HG03095 (cell line): ENCODE results near the gene DOCK2.
"Not testable (repeated sequence)": the region's sequence is repeated elsewhere in the genome, so short reads cannot be mapped to it uniquely, and the experiment has no call there.

Experiments
- ATAC-seq: cut with Tn5 transposase; IDR thresholded peaks from one replicate; pipeline ENCODE4 v1.9.1; 2021; ENCODE audit warnings: moderate library complexity; ENCODE audit not compliant: unreplicated experiment

Gene DOCK2

DNA sequence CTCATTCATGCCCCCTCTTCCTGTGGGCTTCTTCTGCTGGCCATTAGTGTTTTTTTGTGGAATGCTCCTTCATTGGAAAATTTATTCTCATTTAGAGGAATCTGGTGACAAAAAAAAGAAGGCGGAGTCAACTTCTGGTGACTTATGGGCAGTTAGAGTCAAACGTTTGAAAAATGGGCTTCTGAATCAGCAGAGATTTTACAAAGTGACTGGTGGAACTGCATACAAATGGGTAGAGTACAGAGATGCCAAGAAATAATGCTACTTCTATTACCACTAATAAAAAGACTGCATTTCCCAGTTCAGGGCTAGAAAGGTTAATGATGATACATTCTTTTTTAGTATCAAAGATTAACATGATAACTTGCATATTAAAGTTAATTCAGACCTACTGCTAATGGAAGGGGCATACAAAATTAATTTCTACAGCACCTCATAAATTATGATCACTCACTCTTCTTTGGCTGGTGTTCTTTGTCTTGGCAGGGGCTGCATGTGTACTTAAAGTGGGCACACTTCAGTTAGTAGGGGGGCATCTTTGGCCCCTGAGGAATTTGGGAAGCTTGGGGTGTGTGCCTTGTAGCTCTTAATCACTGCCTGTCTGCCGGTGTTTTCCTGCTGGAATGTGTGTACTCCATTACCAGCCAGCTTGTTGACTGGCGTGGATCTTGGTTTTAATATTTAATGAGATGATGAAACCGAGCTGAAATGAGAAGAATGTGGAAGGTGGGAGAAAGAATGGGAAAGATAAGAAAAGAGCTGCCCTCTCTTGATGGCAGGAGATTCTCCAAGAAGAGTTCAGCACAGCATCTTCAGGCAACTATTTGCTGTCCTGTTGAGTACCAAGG is 148.9 kb downstream of the DOCK2 start:
- ATAC-seq = no peak

DNA sequence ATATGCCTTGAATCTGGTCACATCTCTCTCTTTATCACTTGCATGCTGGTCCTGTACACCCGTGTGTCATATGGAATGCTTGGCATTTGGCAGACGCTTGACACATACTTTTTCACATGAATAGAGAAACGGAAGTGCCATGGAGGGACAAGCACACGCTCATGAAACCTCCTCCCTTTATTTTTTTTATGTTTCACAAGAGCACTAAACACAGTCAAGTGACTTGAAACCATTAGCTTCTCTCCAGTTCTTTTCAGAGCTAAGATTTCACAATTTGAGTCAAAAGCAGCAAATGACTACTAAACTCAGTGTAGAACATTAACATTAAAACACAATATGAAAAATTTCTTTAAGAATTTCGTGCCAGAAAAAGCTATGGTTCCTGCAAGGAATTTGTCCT is 151.1 kb downstream of the DOCK2 start:
- ATAC-seq = no peak

DNA sequence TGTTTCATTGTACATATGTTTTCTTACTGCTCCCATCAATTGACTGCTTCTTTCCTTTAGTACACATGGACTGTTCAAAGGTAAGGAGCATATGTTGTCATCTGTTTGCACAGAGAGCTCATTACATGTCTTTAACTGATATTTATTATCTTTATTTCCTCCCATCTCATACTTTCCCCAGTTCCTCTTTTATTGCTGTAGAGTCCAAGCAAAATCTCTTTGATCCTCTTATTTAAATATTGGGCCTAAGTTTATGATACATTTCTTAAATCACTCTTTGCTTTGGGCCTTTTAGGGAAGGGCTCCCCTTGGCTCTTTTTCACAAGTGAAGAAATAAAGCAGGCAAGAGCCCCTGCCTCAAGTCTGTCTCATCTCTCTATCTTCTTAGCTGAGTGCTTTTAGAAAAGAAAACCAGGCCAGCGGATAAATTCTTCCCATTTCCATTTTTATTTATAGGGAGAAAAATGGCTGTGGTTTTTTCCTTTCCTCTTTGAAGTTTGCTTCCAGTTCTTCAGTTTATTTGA is 152.4 kb downstream of the DOCK2 start:
- ATAC-seq = no peak

DNA sequence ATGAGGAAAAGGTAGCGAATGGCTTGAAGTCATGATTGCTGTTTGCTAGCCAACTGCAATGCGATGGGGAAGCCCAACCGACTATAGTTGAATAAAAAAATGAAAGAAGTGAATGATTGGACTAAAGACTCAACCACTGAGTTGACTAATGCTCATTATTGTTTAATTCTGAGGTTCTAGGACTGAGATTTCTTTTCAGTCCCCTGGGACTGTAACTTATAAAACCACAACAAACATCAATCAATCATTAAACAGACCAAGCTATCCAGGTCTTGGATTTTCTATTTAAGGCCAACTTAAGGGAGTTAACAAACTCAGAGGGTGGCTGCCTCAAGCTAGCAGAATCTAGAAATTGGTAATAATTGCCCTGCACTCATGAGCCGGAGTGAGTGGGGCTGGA is 154.2 kb downstream of the DOCK2 start:
- no peak for ATAC-seq

DNA sequence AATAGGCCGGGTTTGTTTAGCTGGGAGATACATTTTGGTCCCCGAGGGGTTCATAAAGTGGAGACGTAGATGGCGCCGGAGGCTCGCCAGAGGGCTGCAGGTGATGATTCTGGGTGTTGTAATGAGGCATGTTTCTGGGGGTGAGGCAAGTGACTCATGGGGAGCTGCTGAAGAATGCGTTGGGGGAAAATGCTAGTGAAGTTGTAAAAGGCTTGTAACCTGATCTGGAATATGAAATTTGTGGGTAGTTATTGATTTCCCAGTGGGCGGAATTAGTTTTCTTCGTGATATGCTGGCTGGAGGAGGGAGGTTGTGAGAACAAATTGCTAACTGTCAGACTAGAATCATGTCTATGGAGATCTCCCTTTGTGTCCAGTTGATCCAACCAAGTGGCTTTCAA is 158.3 kb downstream of the DOCK2 start:
- no peak for ATAC-seq

DNA sequence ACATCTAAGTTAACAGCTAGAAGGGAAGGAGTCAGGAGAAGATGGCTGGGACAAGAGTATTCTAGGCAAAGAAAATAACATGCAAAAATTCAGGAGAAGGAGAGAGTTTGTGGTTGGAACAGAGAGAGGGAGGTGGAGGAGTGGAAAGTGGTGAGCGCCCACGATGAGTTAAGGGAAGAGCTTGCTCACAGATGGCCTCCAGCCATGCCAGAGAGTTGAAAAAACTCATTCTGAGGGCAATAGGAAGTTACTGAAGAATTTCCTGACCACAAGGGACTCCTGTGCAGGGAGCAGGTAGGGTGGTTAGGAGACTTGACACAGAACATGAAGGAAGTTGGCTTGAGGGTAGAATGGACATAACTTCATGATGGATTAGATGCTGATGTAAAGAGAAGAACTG is 159.7 kb downstream of the DOCK2 start:
- no peak for ATAC-seq

DNA sequence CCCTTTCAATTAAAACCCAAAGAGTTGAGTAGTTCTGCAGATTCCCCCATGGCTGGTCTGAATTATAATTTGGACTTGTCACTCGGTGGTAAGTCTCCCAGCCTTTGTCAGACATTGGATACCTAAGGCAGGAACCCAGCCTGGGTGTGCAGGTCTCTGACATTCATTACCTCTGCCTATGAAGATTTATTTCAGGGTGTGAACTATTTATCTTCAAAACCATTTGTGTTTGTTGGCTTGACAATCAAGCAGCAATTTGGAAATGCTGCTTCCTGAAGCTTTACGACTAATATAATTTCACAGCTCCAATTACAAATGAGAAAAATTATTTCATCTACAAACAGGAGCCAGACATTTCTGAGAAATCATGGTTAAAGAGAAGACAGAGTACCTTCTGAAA is 160.5 kb downstream of the DOCK2 start:
- ATAC-seq = no peak

DNA sequence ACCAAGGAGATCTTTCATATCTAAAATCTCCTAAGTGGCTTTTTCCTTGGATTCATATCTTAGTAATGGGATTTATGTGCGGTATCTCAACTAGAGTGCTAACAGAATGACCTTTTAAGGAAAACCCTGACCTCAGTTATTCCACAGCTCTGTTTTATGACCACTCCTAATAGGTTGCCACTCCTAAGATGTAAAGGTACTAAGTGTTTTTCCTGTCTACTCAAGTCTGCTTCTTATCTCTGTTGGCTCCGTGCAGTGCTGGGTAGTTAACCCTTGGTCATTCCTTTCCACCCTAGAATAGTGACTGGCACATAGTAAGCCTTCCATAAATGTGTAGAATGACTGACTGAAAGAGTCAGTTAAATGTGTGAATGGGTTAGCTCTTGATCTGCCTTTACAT is 161.4 kb downstream of the DOCK2 start:
- no peak for ATAC-seq

DNA sequence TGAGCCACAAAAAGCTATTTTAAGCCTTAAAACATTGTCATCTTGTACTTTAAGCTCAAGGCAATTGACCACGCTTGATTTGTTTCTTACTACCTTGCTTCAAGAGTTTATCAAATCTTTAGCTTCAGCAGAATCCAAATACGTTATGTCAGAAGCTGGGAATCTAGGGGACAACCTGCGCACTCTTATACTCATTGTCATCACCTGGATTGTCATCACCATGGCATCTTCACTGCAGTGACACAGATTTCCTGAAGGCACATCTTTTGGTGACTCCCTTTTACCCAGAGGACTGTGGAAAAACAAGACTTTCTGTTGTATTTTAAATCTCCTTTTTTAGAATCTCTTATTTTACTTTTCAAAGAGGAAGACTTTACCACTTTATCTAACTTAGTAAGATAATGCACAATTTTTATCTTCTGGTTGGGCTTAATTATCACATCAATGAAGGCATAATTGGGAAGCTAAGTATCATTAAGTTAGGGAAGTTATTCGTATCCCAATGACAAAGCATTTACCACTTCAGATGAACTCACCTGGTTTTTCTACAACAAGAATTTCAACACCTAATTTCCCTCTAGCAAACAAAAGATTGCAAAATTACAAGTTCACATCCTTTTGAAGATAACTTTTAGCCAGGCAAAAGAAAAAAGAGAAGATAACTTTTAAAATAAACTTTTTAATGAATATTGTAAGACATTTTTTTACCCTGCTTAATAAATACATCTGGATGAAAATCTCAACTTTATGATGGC is 162.0 kb downstream of the DOCK2 start:
- ATAC-seq = no peak

DNA sequence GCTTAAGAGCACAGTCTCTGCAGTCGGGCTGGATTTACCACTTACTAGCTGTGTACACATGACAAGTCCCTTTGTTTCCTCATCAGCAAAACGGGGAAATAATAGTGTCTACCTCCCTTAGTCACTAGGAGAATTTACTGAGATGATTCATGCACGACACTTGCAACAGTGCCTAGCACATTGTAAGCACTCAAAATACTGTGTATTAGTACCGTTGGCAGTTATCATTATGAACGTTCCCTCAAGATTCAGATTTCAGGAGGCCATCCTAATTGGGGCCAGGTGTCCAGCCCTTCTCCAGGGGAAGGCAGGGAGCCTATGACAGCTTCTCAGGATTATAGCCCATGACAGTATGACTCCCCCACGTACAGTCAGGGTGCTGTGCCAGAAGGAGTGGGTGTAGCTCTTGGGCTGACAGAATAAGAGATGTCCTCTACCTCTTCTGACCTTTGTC is 164.3 kb downstream of the DOCK2 start:
- no peak for ATAC-seq

DNA sequence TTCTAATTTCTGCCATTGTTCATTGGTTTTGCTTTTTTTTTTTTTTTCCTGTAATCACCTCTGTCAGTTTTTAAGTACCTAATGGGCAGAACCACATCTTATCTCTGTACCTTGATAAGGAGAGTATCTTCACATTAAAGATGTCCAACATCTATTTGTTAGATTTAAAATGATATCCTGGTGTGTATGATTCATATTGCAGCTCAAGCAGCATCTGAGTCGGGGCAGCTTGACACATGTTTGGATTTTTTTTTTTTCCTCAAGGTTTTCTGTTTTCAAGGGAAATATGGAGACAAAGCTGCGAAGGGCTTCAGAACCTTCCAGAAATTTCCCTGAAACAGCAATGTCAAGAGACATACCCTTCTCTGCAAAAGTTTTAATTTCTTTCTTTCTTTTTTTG is 164.7 kb downstream of the DOCK2 start:
- ATAC-seq = no peak

DNA sequence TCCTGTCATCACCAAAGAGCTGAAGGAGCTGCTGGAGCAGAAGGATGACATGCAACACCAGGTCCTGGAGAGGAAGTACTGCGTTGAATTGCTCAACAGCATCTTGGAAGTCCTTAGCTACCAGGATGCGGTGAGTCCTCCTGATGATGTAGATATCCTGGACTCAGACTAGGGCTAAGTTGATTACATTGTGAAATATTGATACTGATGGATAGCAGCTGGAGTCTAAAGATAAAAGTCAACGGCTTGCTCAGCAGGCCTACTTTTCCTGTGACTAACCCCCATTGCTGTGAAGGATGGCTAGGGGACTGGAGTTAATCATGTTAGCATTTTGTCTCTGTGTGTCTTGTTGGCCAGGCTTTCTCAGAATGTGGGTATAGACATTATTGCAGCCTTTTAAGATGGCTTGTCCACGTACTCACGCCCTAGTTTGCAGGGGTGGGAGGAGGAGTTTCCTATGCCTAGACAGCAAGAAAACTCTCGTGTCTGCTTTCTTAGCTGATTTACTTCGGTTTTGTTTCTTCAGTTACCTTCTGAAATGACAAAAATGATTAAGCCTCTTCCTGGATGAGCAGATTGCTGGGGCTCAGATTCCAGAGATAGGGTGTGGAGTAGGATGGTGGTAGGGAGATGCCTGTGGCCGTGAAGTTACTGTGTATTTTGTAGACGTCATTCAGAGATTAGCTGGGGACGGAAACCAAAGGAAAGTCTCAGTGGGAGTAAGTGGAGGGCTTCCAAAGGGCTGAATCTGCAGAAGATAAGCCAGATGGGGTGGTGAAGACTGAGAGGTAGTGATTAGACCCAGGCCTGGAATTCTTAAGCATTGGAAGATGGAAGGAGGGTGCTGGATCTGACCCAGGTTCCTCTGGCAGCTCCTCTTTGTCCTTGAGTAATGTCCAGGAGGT is 166.3 kb downstream of the DOCK2 start:
- ATAC-seq = no peak

DNA sequence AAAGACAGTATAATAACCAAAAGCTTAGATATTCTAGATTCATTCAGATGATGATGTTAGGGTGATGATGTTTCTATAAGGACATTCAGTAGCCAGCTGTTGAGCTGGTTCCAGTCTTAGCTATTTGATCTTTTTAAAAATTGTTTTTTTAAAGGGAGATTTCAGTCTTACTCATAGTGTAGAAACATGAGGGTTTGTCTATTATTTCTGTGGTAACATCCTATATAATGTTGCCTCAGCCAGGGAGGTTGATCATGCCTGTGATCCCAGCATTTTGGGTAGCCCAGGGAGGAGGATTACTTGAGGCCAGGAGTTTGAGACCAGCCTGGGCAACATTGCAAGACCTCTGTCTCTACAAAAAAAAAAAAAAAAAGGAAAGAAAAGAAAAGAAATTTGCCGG is 167.8 kb downstream of the DOCK2 start:
- ATAC-seq = no peak

DNA sequence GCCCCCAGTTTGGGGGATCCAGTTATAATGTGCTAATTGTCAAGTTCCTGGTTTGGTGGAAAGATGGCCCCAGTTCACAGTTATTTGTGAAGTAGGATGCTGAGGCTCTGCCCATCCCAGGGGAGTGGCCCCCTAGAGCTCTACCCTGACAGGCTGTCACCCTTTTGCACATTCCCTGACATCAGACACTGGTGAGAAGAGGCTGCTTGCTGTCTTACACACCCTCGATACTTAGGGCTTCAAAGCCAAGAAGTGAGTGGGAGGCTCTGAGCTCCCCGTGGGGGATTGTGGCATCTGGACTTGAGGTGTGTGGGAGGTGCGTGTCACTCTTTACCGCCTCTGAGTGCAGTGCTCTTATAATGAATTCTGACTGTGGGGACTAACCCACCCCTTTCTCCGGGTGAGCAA is 168.5 kb downstream of the DOCK2 start:
- ATAC-seq = peak; percentile 76

DNA sequence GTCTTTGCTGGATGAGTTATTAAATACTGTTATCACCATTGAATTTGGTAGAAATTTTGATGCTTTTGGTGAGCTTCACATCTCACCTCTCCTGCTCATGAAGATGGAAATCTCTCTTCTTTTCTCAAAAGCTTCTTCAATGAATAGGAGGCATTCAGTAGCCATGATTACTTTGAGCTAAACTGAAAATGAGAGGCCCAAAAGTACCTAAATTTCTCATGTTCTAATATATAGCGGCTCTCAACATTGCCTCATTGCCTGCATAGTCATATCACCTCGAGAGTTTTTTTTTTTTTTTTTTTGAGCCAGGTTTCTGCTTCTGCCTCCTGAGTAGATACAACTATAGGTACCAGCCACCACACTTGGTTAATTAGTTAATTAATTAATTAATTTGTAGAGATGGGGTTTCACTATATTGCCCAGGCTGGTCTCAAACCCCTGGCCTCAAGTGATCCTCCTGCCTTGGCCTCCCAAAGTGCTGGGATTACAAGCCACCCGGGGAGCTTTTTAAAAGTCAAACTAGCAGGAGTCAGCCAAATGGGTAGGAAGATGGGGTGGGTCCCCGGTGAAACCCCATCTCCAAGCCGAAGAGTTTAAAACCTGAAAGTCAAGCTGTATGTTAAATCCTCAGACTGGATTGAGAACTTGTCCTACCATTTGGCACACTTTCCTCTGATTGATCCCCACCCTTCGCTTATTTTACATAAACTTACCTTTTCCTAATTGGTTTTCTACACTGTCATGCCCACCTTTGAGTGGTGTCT is 169.0 kb downstream of the DOCK2 start:
- peak; percentile 63 for ATAC-seq

DNA sequence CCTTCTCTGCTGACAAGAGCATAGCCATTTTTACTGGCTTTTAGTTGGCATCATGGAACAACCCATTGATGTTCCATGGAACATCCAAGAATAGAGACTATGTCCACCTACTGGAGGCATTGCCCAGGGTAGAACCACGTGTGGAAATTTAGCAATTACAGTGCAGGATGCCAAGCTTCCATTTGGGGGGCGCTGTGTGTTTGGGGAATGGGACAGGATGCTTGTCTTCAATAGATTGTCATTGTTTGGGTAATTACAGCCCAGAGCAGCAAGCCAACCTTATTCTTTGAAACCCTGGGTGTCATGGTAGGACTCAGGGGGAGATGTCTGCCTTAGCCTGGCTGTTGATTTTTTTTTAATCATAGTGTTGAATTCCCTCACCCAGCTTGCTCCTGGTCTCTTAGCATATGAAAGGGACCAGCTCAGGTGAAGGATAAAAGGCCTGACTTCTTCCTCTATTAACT is 171.1 kb downstream of the DOCK2 start:
- ATAC-seq = no peak

DNA sequence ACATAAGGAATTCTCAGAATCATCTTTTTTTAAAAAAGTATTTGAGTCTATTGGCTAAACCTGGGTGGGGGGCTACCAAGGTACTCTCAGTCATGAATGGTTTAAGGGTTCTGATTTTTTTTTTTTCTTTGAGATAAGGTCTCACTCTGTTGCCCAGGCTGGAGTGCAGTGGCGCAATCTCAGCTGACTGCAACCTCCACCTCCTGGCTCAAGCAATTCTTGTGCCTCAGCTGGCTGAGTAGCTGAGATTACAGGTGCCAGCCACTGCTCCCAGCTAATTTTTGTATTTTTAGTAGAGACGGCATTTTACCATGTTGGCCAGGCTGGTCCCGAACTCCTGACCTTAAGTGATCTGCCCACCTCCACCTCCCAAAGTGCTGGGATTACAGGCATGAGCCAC is 171.8 kb downstream of the DOCK2 start:
- not testable (repeated sequence) for ATAC-seq

DNA sequence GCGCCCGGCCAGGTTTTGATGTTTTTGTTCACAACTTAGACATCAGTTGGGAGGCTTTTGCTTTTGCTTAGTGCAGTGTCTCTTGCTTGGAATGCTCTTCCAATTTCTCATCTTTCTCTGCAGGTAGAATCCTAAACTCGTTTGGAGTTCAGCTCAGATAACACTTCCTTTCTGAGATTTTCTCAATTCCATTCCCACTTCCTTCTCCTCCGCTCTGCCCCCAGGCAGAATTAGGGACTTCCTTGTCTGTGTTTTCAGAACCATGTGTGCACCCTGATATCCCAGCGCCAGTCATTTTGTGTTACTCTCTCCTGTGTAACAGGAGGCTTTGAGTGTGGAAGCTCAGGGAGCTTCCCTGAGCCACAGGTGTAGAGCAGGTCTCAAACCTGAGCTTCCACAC is 172.2 kb downstream of the DOCK2 start:
- ATAC-seq = no peak

DNA sequence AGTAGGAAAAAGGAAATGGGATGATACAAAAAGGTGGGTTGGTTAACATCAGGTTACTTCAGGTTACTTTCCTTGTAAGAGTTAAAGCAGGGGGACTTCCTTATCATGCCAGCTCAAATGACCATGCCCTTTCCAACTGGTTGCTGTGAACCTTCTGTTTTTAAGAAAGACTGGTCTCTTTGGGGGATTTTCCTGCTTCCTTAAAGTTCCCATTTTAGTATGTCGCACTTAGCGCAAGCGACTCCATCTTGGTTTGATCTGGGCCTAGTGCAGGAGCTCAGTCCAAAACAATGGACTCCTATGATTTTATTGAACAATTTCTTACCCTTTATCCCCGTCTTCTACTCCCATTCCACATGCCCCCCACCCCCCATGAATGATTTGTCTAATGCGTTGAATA is 173.4 kb downstream of the DOCK2 start:
- ATAC-seq = no peak

DNA sequence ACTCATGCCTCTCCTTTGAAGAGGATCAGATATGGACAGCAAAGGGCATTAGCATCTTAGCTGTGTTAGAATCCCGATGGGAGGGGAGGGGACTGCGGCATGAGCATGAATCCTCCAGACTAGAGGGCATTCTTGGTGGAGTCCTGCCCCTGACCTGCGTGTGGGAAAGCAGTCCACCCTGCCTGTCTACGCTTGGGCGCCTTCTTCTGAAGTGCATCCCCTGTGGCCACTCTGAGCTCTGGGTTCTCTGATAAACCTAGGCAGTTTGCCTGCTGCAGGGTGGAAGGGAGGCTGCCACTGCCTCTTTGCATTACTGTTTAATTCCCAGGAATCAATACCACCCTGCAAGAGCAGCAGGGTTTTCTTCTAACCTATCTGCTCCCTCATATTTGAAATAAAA is 173.9 kb downstream of the DOCK2 start:
- ATAC-seq = no peak
